Astrocyte of the spinal cord (primary cell): Measurements from ENCODE around the gene TRDMT1.
A peak's percentile ranks its signal among the peaks of the same experiment; 100 is the strongest.

Source experiments
- DNase-seq: peaks from one replicate; pipeline ENCODE4 v3.0.0; 2011; ENCODE audit warnings: low read depth, low spot score
- H3K4me3 ChIP-seq: 2 replicates; pipeline ENCODE4 v1.5.1; 2011; ENCODE audit warnings: low read depth, mild to moderate bottlenecking, low read length, moderate library complexity
- in situ Hi-C: cut with HindIII; loops from 2 replicates; pipeline ENCODE4 v1.10.0; 2017; ENCODE audit warnings: low sequenced_read_pairs
- TF ChIP-seq, protein P1 (sequence below): IDR thresholded peaks from 2 replicates; pipeline ENCODE4 v1.5.1; 2012; ENCODE audit warnings: low read depth, mild to moderate bottlenecking, low read length, inconsistent platforms

Gene TRDMT1

DNA sequence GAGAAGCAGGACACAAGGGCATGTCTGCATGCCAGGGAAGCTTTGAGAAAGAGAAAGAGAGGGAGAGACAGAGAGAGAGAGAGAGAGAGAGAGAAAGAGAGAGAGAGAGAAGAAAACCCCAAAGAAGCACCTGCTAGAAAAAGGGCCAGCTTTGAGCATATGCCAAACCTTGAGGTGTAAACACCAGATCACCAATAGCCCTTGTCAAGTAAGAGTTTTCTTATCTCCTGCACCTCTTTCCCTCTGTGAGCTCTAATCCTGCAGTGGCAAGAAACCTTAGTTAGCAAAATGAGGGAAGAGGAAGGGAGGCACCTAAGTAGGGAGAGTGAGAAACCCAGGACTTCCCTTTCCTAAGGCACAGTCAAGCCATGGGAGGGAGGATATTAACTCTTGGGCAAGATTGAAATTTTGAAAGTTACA is 11.3 kb upstream of the TRDMT1 start:
- no peak overlapping the region for H3K4me3 ChIP-seq
- no peak for DNase-seq
- TF ChIP-seq, protein P1, sequence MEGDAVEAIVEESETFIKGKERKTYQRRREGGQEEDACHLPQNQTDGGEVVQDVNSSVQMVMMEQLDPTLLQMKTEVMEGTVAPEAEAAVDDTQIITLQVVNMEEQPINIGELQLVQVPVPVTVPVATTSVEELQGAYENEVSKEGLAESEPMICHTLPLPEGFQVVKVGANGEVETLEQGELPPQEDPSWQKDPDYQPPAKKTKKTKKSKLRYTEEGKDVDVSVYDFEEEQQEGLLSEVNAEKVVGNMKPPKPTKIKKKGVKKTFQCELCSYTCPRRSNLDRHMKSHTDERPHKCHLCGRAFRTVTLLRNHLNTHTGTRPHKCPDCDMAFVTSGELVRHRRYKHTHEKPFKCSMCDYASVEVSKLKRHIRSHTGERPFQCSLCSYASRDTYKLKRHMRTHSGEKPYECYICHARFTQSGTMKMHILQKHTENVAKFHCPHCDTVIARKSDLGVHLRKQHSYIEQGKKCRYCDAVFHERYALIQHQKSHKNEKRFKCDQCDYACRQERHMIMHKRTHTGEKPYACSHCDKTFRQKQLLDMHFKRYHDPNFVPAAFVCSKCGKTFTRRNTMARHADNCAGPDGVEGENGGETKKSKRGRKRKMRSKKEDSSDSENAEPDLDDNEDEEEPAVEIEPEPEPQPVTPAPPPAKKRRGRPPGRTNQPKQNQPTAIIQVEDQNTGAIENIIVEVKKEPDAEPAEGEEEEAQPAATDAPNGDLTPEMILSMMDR, result no peak
- in situ Hi-C loops, result no loop called here

DNA sequence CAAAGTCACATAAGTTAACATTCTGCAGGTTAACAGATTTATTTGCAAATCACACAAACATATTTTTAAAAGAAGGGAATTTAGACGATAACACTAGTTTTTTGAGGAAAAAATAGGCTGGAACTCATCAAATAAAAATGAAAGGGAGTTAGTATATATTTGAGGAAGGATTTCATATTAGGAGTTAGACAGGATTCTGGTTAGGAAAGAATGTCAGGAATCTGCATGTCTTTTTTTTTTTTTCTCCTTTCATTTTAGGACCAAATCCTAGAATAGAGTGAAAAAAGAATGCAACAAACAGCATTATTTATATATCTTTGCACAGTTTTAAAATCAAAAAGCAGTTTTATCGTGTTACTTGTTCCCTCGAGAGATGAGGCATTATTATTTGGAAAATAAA is 8.9 kb upstream of the TRDMT1 start:
- peak; percentile 57 for DNase-seq
- in situ Hi-C loops, result no loop called here
- H3K4me3 ChIP-seq, result no peak overlapping the region
- TF ChIP-seq, protein P1, result no peak

DNA sequence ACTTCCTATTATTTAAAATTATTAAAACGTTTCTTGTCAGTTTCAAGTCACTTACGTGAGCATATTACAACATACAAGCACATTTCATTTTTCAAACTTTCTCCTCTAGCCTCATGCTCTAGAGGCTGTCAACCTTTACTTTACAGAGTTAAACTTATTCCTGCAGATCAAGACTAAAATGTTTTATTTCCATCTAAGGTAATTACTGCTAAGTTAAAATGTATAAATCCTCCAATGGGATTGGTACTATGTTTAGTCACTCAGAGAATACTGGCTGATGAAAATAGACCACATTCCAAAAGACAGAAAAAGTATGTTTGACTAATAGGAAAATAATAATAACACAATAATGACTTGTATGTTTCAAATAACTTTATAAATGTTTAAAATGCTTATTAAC is 8.4 kb upstream of the TRDMT1 start:
- in situ Hi-C loops, result no loop called here
- DNase-seq, result peak; percentile 22
- TF ChIP-seq, protein P1, result no peak
- no peak overlapping the region for H3K4me3 ChIP-seq

DNA sequence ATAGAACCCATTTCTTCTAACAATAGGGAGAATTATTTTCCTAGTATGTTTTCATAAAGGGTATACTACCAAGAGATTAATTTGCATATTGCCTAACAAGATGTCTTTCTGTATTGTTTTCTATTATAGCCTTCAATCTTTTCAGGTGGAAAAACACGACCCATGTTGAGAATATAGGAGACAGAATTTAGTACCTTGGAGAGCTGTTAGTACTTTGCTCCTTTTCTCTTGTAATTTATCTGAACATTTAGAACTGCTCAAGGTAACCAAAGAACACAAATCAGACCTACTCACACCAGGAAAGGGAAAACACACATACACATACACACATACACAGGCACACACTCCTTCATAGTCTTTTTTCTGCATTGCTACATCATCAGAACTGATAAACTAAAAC is 7.8 kb upstream of the TRDMT1 start:
- in situ Hi-C loops, result no loop called here
- DNase-seq, result no peak
- no peak overlapping the region for H3K4me3 ChIP-seq
- TF ChIP-seq, protein P1, result no peak

DNA sequence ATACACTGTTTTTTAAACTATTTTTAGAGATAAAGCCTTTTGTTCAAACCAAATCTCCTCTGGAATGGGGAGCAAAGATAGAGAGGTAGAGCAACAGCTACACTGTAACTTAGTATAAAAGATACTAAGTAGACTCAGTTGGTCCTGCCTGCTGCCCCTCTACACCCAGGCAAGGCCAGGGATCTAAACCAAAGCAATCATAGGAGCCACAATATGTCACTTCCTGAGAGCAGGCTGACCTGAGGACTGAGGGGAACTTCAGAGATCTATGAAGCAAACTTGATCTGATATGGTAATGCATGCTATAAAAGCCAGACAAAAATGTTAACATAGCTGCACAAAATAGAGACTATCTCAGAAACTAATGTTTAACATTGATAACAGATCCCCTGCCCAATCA is 7.0 kb upstream of the TRDMT1 start:
- no peak for DNase-seq
- H3K4me3 ChIP-seq, result no peak overlapping the region
- in situ Hi-C loops, result no loop called here
- TF ChIP-seq, protein P1, result no peak

DNA sequence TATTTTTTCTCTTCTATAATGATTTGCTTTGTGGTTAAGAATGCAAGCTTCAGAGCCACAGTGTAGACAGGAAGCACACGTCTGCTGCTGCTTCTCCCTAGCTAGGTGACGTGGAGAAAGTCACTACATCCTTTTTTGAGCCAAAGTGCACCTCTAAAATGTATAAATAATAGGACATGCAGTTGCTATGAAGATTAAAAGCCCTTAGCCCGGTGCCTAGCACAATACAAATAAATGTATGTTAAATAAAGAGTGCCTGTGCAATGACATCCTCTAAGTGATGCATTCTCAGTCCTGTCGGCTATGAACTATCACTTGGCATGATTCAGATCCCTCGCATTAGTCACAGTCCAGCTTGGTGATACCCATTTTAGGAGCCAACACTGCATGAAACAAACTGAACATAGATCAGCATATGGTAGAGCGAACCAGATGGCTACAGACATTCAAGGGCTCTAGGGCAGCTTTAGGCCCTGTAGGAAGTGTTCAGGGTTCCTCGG is 4.8 kb upstream of the TRDMT1 start:
- DNase-seq, result peak; percentile 73
- in situ Hi-C loops, result no loop called here
- no peak overlapping the region for H3K4me3 ChIP-seq
- TF ChIP-seq, protein P1, result no peak

DNA sequence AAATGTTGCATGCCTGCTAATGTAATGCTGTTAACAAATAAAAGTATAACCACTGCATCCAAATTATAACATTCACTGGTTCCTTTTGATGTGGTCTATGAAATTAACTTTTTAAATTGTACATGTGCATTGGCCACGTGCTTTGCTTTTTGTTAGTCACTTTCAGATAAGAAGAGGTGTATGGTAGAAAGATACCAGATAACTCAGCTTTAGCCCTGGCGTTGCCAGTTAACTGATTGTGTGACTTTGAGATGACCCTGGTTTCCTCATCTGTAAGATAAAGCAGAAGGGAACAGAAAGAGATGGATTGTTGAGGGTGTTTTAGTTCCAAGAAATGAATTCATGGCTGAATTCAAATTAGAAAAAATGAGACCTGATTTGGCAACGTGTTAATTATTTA is 1.9 kb upstream of the TRDMT1 start:
- H3K4me3 ChIP-seq, result no peak overlapping the region
- TF ChIP-seq, protein P1, result no peak
- in situ Hi-C loops, result no loop called here
- no peak for DNase-seq
